GM19467 (cell line): ENCODE measurements around the gene IQSEC3.

Experiments used
- ATAC-seq: cut with Tn5 transposase; IDR thresholded peaks from one replicate; pipeline ENCODE4 v1.9.1; 2021; ENCODE audit warnings: mild to moderate bottlenecking, moderate library complexity; ENCODE audit not compliant: unreplicated experiment

Gene IQSEC3

GRCh38 chr12:162467-163307 is 96.1 kb downstream of the IQSEC3 start:
- ATAC-seq: no peak

GRCh38 chr12:163406-163986 is 96.9 kb downstream of the IQSEC3 start:
- ATAC-seq: no peak

DNA sequence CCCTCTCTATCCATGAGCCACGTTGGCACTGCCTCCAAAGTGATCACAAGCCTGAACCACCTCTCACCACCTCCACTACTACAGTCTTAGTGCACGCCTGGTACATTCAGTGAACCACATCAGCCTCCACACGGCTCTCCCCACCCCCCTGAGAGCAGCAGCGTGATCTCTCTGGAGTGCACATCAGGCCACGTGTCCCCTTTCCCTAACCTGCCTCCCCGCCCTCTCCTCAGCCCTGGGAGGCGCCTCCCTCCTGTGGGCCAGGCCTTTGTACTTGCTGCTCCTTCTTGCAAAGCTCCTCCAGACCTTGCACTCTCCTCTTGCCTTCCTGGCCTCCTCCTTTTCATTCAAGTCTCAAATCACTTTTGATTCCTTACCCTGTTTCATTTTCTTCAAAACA is 97.6 kb downstream of the IQSEC3 start:
- no peak for ATAC-seq

DNA sequence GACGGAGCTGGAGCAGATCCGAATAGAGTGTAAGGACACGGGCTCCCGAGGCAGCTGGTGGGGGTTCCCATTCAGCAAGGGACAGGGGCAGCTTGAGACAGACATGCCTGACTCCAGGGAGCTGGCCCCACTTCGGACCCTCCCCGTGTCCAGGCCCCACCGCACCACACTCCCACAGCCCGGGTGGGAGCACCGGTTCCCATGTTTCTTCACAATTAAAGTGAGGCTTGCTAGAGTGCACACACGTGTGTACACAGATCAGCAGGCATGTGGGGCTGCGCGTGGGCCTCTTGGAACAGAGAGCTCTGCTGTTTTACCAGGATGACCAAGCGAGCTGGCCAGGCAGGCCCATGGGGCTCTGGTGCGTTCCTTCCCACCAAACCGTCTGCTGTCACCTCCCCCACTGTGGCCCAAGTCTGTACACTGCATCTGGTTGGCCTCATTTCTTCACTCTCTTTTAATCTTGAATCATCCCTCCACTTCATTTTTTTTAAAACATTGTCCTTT is 99.3 kb downstream of the IQSEC3 start:
- no peak for ATAC-seq

DNA sequence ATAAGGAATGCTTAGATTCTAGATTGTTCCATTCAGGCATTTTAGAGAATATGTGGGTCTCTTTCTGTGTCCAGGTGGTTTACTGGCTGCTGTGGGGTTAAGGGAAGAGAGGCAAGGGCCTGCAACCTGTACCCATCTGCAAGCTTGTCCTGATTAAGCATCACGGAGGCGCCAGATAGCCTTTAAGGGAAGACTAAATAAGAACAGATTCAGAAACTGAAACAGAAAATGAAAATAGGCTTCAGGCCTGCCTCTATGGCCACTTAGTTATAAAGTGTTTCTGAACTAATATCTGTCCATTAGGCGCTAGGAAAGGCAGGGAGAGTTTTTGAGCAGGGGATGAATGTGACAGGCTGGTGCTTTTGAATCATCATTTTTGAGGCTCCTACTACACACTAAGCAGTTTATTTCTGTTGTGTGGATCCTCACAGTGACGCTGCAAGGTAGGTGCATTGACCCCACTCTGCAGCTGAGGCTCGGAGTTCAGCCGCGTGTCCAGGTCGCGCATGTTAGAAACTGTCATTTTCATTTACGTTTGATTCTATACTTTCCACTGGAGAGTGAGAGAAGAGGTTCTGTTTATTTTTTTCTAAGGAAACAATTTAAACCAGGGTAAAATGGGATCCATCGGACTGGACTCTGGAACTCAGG is 100.0 kb downstream of the IQSEC3 start:
- no peak for ATAC-seq

DNA sequence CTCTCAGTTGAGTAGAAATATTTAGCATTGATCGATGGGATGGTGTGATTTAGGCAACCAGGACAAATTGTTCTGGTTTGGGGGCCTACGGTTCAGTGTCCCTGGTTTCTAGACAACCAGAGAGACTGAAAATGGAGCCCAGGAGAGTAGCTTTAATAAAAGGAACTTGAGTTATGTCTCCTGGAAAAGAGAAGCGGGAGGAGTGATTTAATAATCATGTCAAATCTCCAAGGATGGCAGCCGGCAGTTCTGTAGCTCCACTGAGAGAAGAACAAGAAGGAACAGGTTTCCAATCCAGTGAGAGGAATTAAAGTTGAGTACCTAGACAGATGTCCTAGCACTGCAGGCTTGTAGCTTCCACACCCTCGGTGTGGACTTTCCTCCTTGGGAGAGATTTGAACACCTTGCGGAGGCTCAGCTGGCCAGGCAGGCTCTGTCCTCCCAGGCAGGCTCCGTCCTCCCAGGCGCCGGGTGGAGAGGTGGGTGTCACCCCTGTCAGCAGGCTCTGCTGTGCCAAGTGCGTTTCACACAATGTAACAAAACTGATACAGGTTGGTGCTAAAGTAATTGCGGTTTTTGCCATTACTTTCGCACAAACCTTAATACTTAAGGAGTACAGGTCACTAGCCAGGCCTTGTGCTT is 101.5 kb downstream of the IQSEC3 start:
- no peak for ATAC-seq

GRCh38 chr12:168763-169525 is 102.4 kb downstream of the IQSEC3 start:
- no peak for ATAC-seq

DNA sequence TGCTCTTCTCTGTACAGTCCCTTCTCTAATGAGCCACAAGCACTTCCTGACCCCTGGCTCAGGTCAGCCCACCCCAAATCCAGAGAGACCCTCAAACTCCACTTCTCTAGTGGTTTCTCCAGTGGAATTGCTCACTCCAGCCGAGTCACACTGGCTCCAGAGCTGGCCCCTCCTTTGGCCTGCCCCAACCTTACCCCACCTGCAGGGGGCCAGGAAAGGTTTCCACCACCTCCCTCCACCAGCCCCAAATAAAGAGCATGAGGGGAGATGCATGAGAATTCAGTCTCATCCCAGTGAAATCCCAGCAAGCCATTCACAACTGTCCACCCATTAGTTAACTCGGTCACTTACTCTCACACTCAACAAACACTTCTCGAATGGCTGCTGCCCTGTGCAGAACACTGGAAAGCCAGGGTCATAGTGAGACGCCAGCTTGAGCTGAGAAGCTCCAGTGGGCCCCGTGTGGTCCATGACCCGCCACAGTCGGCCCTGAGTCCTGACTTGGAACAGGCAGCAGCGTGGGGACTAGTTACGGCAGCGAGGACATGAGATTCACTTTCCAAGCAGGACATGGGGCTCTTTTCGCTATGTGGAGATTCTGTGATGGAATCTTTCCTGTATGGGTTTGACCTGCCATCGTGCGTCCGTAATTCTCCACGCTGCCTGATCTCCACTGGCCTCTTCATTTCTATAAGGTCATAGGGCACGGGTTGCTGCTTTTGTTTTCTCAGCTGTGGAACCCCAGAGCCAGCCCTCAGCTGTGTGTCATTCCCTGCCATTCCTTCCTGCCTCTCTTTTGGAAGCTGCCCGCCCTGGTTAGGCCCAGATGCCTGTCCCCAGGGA is 103.2 kb downstream of the IQSEC3 start:
- no peak for ATAC-seq

DNA sequence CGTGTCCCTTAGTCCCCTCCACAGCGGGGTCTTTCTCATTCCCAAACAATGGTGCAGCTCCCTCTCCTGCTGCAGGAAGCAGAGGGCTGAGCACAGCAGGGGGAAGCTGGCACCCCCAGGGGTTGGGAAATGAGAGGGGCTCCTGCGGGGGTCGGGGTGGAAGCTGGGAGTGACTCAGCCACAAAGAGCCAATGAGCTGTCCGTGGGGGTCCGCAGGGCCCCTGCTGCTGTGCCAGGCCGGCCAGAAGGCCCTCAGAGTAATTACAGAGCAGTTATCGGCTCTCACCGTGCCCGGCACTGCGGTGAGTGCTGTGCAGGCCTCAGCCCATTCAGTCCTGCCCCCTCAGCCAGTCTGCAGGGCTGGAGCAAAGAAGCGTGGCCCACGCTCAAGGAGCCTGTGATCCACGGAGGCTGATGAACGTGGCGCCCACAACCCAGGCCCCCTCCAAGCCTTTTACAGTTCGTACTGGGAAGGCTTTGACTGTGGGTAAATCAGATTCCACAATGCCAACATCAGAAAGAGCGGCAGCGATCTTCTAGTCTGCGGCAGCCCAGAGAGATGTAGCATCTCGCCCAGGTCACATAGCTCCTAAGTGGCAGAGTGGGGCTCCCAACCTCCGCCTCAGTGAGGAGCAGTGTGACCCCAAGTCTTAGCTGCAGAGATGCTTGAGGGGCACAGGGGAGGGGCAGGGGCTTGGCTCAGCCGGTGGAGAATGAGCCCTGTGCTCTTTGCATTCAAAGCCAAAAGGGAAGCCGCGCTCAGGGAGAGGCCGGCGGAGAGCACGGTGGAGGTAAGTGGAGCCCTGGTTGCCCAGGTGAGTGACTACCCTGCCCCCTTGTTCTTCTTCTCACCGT is 104.0 kb downstream of the IQSEC3 start:
- ATAC-seq: no peak

GRCh38 chr12:171276-171675 is 104.7 kb downstream of the IQSEC3 start:
- no peak for ATAC-seq

DNA sequence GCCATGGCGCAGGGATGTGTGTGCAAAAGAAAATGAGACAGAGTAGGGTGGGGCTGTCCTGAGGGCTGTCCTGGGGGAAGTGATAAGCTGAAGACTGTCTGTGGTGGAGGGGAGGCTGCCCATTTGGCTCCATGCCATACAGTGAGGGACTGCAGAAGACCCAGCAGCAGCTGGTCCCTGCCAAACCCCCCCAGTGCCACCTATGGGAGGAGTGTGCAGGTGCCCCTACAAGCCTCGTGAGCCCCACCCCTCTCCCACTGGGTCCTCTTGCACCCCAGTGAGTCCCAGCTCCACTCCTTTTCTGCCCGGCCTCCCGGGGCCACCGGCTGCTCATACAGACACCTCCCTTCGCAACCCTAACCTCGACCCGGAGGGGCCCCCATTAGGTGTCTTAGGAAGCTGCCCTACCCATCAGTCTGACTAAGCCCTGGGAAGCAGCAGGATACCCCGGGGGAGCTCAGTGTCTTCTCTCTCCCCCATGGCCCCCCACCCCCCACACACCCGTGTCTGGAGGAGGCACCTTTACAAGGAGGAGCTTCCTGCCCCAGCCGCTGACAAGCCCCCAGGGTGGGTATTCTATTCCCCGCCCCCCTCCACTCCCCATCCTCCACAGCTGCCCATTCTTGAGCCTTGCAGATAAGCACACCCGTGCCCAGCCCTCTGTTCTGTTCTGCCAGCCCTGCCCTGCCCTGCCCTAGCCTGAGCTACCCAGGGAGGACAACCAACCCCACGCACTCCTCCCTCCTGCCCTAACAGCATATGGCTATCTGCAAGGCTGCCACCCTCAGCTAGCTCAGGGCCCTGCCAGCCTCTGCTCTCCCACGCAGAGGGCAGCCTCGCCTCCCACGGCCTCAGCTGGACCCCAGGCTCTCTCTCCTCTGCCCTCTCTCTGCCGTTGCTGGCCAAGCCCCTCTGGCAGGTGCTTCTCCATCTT is 105.4 kb downstream of the IQSEC3 start:
- no peak for ATAC-seq

- no peak for ATAC-seq
These were observed 106.2 kb downstream of the IQSEC3 start for GRCh38 chr12:172732-173161.

- no peak for ATAC-seq
These were observed 107.6 kb downstream of the IQSEC3 start for GRCh38 chr12:174124-174523.

DNA sequence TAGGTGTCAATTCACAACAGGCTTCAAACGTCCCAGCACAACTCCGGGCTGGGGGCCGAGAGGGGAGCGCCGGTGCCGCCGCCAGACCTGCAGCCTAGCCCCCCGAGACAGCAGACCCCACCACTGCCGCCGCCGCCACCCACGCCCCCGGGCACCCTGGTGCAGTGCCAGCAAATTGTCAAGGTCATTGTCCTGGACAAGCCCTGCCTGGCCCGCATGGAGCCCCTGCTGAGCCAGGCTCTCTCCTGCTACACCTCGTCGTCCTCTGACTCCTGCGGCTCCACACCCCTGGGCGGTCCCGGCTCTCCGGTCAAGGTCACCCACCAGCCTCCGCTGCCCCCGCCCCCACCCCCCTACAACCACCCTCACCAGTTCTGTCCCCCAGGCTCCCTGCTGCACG is 108.0 kb downstream of the IQSEC3 start:
- ATAC-seq: no peak

DNA sequence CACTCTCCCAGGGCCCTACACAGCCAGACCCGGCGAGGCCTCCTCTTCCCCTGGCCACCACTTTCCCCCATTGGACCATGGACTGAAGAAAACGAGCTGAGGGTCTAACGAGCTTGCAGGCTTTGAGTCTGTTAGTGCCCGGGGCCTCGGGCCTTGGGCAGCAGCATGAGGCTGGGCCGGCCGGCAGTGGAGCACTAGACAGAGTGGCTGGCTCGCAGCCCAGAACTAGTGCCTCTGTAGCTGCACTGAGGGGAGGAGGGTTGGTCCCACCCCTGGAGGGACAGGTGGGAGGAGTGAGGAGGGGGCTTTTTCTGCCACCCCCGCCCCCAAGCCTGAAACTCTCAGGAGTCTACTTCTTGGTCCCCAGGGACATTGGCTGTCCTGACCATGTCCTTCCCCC is 108.7 kb downstream of the IQSEC3 start:
- no peak for ATAC-seq

DNA sequence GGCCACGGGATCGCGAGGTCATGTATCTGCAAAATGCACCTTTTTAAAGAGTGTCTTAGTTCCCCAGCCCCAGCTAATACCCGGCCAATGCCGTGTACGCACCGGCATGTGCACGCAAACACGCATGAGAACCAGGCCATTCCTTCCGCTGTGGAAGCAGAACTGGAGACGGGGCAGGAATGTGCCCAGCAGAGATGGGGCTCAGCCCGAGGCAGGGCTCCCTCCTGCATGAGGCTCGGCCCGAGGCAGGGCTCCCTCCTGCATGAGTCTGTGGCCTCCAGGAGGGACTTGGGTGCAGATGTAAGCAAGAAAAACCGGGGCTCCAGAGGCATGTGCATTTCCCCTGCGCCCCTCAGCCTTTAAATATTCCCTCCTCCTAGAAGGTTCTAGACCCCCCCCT is 109.2 kb downstream of the IQSEC3 start:
- ATAC-seq: no peak

DNA sequence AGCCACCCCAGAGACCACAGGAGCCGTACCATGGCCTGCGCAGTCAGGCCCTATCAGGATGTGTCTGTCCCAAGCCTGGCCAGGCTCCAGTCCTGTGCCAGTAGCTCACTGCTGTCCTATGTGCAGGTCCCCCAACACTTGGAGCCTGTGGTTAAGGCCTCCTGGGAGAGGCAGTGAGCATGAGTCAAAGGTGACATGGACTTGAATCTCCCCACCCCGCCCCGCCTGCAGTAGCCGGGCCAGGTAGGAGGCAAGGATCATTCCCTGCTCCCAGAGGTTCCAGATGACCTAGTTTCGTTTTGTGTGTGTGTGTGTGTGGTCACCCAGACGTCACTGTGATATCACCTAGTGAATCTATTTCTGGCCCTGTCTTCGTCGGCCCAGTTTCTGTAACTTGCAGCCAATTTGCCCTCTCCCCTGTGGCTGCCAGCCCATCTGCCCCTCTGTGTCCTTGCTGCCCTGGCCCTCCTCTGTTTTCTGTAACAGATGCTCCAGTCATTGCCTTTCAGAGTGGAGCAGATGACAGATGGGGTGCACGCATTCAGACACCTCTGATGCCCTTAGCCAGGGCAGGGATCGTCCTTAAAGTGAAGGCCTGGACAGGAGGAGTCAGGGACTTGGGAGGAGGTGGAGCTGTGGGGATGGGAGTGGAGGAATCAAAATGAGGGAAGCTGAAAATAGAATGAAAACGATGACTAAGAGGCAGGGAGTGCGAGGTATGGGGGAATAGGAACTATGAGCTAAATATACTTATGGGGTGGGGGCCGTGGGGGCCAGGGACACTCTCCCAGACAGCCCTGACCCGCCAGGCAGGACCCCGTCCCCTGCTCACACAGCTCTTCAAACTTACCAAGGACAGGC is 110.0 kb downstream of the IQSEC3 start:
- no peak for ATAC-seq
